ENCODE results near the gene CDKAL1.

CDKAL1 gene

GRCh38 chr6:21110684-21111083 is 576.4 kb downstream of the CDKAL1 start:
- no peak for DNase-seq

GRCh38 chr6:21111093-21111725 is 577.0 kb downstream of the CDKAL1 start:
- DNase-seq, result no peak

GRCh38 chr6:21115111-21115510 is 580.9 kb downstream of the CDKAL1 start:
- DNase-seq, result no peak

- DNase-seq, result no peak
These were observed 582.5 kb downstream of the CDKAL1 start for GRCh38 chr6:21116736-21117135.

GRCh38 chr6:21118216-21118780 is 584.0 kb downstream of the CDKAL1 start:
- no peak for DNase-seq

- DNase-seq, result no peak
These were observed 587.4 kb downstream of the CDKAL1 start for GRCh38 chr6:21121636-21122136.

- DNase-seq, result no peak
These were observed 589.5 kb downstream of the CDKAL1 start for GRCh38 chr6:21123507-21124436.

GRCh38 chr6:21128601-21129000 is 594.3 kb downstream of the CDKAL1 start:
- DNase-seq, result no peak

GRCh38 chr6:21131406-21131805 is 597.1 kb downstream of the CDKAL1 start:
- DNase-seq, result no peak

- DNase-seq, result no peak
These were observed 598.2 kb downstream of the CDKAL1 start for GRCh38 chr6:21132446-21132845.

- no peak for DNase-seq
These were observed 598.9 kb downstream of the CDKAL1 start for GRCh38 chr6:21132856-21133838.

- no peak for DNase-seq
These were observed 599.6 kb downstream of the CDKAL1 start for GRCh38 chr6:21133901-21134300.

GRCh38 chr6:21134356-21134755 is 600.1 kb downstream of the CDKAL1 start:
- no peak for DNase-seq

GRCh38 chr6:21135484-21136013 is 601.3 kb downstream of the CDKAL1 start:
- no peak for DNase-seq

GRCh38 chr6:21137700-21138335 is 603.6 kb downstream of the CDKAL1 start:
- no peak for DNase-seq

- DNase-seq, result no peak
These were observed 604.2 kb downstream of the CDKAL1 start for GRCh38 chr6:21138336-21139069.

- DNase-seq, result no peak
These were observed 606.7 kb downstream of the CDKAL1 start for GRCh38 chr6:21140966-21141365.

- DNase-seq, result no peak
These were observed 607.5 kb downstream of the CDKAL1 start for GRCh38 chr6:21141616-21142303.

- DNase-seq, result no peak
These were observed 608.5 kb downstream of the CDKAL1 start for GRCh38 chr6:21142741-21143140.

GRCh38 chr6:21143645-21144044 is 609.4 kb downstream of the CDKAL1 start:
- no peak for DNase-seq

Measured in right kidney (tissue), 1 donor.